NCI-H1930 (cell line): ENCODE measurements around the gene MCF2L.
A peak's percentile ranks its signal among the peaks of the same experiment; 100 is the strongest.

Source experiments
- DNase-seq, 2 experiments: peaks; one replicate each; lab custom pipeline; 2025; lab: John Stamatoyannopoulos, UW

MCF2L gene

GRCh38 chr13:112997188-112998130 lies 28.4 kb downstream of the MCF2L start:
- no peak for DNase-seq

GRCh38 chr13:112998521-112999280 lies 29.7 kb downstream of the MCF2L start:
- DNase-seq = no peak

- no peak for DNase-seq
Measured at GRCh38 chr13:112999414-113000177, 30.6 kb downstream of the MCF2L start.

- DNase-seq = no peak
Measured at GRCh38 chr13:113000575-113000974, 31.6 kb downstream of the MCF2L start.

- peak; percentile 39 to 47 for DNase-seq
Measured at GRCh38 chr13:113001241-113002140, 32.5 kb downstream of the MCF2L start.

- peak; percentile 47 to 62 for DNase-seq
Measured at GRCh38 chr13:113002206-113002912, 33.3 kb downstream of the MCF2L start.

- DNase-seq = no peak
Measured at GRCh38 chr13:113002913-113003290, 33.9 kb downstream of the MCF2L start.

- DNase-seq = no peak
Measured at GRCh38 chr13:113004126-113004525, 35.1 kb downstream of the MCF2L start.

GRCh38 chr13:113005076-113005865 lies 36.3 kb downstream of the MCF2L start:
- DNase-seq = no peak

GRCh38 chr13:113005997-113006396 lies 37.0 kb downstream of the MCF2L start:
- DNase-seq = no peak

- DNase-seq = no peak
Measured at GRCh38 chr13:113006660-113007059, 37.6 kb downstream of the MCF2L start.

- no peak for DNase-seq
Measured at GRCh38 chr13:113008851-113009250, 39.8 kb downstream of the MCF2L start.

- no peak for DNase-seq
Measured at GRCh38 chr13:113009743-113010509, 40.9 kb downstream of the MCF2L start.

- DNase-seq = no peak
Measured at GRCh38 chr13:113010510-113010865, 41.5 kb downstream of the MCF2L start.

GRCh38 chr13:113013303-113013702 lies 44.3 kb downstream of the MCF2L start:
- DNase-seq = no peak

- no peak for DNase-seq
Measured at GRCh38 chr13:113013878-113014751, 45.1 kb downstream of the MCF2L start.

GRCh38 chr13:113014752-113015745 lies 46.0 kb downstream of the MCF2L start:
- DNase-seq = no peak
